HG03571 (cell line): ENCODE measurements around the gene ODC1.
"Not testable (repeated sequence)": the region's sequence is repeated elsewhere in the genome, so short reads cannot be mapped to it uniquely, and the experiment has no call there.

Experiments
- ATAC-seq: cut with Tn5 transposase; IDR thresholded peaks from one replicate; pipeline ENCODE4 v1.9.1; 2021; ENCODE audit not compliant: unreplicated experiment

ODC1 gene

DNA sequence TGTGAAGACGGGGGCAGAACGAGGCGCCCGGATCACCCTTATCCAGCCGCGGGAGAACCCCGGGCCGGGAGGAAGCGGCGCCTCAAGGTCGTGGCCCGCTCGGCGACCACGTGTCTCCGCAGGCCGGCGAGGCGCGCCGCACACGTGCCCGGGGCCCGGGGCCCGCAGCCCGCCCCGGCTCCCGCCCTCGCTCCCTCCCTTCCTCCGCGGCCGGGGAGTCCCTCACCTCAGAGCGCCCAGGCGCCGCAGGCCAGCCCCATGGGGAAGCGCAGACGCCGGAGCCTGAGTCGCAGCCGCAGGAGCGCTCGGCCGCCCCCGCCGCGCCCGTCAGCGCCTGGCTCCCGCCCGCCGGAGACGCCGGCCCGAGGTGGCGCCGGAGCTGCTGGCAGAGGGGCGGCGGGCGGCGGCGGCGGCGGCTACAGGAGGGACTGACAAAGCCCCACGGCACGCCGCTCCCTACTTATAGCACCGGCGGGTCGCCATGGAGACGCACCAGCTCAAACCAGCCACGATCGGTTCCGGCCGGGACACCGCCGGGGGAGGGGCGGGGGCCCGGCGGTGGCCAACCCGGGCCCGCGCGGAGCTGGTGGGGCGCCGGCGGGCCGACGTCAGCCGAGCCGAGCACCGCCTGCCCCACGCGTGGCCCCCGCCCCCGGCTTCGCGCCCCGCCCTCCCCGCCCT lies at the start of gene ODC1:
TSS of gene ODC1 (minus strand) at position 433 of the 681 bp plus-strand sequence. CDS start 3,295 bp downstream, outside the sequence.
- ATAC-seq: peak; percentile 65

- ATAC-seq: no peak
These were observed 49.7 kb upstream of the ODC1 start for GRCh38 chr2:10497797-10498251.

DNA sequence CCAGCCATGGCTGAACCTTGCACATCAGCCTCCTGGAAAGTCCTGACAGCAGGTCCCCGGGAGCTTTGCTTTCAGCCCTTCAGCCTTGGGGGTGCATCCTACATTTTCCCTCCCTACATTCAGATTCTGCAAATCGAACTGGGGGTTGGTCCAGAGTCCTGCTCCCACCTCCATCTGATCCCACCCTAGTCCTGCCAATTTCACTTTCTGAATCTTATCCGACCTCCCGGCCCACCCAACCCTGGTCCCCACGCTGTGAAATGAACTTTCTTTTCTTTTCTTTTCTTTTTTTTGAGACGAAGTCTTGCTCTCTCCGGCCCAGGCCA lies 47.8 kb upstream of the ODC1 start:
- no peak for ATAC-seq

GRCh38 chr2:10495311-10495987 lies 47.3 kb upstream of the ODC1 start:
- ATAC-seq: no peak

DNA sequence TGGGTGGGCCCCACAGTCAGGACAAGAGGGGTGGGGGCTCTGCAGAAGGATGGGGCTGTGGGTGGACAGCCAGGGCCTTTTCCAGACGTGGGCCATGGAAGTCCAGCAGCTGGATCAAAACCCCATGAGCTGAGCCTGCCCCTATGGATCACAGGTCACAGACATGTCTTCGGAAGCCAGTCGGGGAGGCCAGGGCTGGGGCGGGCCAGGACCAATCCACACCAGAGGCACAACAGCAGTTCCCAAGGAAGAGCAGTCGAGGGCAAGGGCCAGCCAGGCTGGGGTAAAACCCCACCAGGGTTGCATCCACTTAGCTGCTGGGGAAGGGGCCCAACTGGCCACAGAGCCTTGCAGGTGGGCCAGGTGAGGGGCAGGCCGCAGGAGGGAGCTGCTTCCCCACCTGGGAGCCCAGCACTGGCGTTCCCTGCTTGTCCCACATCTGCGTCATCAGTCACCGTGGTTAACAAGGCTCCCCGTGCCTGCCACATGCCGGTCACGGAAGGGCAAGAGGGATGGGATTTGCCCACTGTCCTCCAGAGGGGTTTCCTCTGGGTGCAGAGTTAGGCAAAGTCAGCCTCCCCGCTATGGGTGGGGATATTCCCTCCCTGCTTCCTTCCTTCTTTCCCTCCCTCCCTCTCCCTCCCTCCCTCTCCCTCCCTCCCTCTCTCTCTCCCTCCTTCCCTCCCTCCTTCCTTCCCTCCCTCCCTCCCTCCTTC lies 46.4 kb upstream of the ODC1 start:
- ATAC-seq: no peak

DNA sequence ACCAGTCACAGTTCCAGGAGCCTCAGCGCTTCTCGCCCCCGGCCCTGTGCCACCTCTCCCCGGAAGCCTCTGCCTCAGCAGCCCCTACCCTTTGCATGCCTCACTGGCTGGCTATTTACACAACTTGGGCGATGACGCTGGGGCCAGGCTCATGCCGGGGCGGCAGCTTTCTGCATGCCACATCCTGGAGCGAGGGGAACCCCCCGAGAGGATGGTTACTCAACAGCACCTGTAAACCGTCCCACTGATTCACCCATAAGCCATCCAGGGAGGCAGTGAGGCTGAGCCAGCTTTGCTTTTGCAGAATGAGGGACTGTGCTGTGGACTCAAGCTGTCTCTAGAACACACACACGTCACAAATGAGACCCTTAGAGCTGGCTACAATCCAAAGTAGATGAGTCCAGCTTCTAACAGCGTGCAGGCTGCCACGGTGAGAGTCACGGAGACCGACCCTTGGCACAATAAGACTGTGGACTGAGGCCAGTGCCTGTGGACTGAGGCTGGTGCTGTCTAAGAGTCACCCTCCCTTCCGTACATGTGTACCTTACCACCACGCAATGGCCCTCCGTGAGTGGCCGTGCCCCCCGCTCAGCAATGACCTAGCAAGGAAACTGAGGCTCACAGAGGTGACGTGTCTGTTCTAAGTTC lies 45.6 kb upstream of the ODC1 start:
- peak; percentile 94 for ATAC-seq

GRCh38 chr2:10493075-10493633 lies 45.0 kb upstream of the ODC1 start:
- no peak for ATAC-seq

- ATAC-seq: no peak
These were observed 42.7 kb upstream of the ODC1 start for GRCh38 chr2:10490806-10491291.

DNA sequence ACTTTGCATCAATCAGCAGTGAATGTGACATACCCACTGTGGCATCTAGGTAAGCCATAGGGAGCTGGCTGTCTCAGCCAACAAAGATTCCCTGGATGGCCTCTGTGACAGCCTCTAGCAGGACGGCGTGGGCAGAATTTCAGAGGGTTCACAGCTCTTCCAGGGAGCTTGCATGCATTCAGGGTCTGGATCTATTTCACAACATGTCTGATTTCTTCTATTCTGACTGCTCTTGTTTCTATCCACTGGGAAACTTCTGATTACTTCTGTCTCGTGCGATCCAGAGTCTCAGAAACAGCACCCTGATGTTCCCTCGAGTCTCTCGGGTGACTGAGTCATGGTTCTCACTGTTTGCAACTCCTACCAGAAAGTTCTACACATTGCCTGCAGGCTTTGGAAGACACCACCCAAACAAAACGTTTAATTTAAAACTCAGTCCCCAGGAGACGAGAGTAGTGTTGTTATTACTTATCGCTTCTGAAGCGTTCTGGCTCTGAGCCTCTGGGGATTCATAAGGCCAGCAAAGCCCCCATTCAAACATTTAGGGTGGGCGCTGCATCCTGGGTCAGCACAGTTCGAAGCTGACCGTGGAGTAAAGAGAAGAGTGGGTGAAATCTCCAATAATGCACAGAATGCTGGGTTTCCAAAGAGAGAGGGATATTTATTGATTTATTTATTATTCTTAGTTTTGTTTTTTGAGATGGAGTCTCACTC lies 41.9 kb upstream of the ODC1 start:
- no peak for ATAC-seq

GRCh38 chr2:10488142-10488541 lies 40.0 kb upstream of the ODC1 start:
- not testable (repeated sequence) for ATAC-seq

DNA sequence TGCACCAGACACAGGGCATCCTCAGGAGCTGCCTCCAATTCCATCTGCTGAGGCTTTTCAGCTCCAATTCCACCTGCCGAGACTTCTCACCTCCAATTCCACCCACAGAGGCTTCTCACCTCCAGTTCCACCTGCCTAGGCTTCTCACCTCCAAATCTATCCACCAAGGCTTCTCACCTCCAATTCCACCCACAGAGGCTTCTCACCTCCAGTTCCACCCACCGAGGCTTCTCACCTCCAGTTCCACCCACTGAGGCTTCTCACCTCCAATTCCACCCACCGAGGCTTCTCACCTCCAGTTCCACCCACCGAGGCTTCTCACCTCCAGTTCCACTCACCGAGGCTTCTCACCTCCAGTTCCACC lies 39.6 kb upstream of the ODC1 start:
- not testable (repeated sequence) for ATAC-seq

DNA sequence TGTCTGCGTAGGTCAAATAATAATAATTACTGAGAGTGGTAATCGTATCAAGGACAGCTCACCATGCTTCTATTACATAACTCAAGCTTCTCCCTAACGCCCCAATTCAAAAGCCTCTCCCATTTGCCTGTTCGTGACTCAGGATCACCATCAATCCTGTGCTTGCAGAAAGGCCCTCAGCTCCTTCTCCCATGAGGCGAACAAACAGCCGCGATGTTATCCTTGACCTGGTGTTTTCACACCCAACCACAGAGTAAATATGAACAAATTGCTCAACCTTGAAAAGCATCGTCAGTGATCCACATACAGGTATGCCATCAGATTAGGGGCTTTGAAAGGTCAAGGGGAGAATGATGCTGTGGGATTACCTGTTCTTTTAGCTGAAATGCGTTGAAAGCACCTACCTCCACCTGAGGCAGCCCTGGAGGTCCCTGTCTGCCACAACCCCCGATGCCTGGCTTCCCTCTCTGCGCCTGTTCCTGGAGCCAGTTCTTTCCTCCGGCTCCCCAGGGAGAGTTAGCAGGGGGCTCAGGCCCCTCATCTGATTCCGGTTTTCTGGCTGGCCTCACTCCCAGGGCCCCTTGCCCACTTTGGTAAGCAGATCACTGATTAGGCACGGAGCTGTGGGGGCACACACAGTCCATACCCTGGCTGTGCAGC lies 39.1 kb upstream of the ODC1 start:
- no peak for ATAC-seq

DNA sequence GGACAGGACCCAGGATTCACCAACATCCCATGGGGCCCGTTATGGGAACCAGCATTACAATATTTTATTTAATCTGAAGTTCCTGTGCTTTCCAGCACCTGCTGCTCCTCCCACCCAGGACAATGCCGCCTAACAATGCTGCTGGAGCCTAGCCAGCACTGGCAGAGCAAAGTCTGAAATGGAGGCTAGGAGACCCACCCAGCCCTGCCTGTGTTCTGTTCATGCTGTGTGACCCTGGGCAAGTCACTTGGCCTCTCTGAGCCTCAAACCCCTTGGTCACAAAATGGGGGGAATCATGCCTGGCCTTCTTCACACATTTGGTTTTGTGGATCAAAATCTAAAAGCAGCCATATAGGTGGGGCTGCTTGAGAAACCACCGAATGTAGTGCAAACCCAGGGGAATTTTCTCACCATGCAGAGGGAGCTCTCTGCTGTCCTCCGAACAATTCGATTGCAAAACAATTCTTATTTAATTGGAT lies 38.5 kb upstream of the ODC1 start:
- no peak for ATAC-seq

GRCh38 chr2:10486091-10486490 lies 38.0 kb upstream of the ODC1 start:
- ATAC-seq: no peak

DNA sequence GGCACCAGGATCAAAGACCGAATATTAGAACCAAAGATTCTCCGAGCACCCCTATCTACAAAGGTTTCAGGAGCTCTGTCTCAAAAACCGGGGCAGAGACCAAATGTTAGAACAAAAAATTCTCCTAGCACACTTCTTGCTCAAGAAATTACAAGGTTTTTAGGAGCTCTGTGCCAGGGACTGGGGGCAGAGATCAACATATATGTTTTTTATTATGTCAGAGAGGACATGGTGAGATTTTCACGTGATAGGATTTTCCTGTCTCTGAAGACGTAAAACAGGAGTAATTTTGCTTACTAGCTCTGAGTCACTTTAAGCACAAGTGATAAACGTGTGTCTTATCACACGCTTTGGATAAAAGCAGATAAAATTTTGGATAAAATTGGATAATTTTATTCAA lies 34.8 kb upstream of the ODC1 start:
- ATAC-seq: no peak

DNA sequence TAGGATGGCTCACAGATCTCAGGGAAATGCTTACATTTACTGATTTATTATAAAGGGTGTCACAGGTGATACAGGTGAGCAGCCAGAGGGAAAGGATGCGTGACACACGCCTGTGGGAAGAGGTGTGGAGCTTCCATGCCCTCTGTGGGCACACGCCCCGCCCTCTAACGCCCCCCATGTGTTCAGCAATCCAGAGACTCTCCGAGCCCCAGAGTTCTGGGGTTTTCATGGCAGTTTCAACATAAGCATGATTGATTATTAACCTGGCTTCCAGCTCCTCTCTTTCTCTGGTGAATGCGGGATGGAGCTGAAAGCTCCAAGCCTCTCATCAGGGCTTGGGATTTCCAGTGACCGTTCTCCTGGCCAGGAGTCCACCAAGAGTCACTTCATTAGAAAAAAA lies 34.3 kb upstream of the ODC1 start:
- no peak for ATAC-seq

GRCh38 chr2:10481666-10482157 lies 33.6 kb upstream of the ODC1 start:
- ATAC-seq: no peak

- no peak for ATAC-seq
These were observed 33.0 kb upstream of the ODC1 start for GRCh38 chr2:10481055-10481665.

GRCh38 chr2:10480359-10480949 lies 32.3 kb upstream of the ODC1 start:
- ATAC-seq: no peak
